Measurements from ENCODE around the gene C11orf71. TPM values are rescaled to one million over a fixed set of nuclear protein-coding genes. Genes with fewer than 3 reads are reported as not detected.

Gene C11orf71
- total RNA-seq, 1 experiment from 2014 or later = 6.9 TPM

DNA sequence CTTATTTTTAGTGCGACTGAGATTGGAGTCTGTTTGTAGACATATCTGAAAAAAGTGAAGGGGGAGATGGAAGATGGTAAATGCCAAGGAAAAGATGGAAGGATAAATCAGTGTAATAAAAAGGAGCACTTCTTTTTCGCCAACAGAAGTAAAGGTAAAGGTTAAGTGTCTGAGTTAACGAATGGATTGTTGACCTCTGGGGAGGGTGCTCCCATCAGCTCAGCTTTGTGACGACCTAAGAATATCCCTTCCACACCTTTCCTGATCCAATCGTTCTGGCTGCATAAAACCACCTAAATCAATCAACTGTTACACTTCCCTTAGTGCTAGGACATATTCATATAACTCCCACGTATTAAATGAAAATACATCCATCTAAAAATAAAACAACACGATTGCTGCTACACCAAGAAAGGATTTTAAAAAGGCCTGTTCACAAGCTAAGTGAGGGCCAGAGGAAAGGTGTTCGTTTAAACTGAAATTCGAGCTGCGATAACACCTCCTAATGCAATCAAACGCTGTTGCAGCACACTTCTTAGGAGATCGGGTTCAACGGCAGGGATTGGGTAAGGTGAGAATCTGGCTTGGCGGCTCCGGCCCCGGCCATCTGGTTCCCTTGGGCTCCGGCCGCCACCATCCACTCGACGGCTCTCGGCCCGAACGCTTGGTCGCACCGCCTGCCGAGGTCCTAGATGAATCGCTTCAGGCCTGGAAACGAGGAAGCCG is 658 bp downstream of the C11orf71 start:
- DNase-seq (ENCODE audit: low read depth) = peak; percentile 10

GRCh38 chr11:114398303-114398920 is 1.9 kb downstream of the C11orf71 start:
- no peak for DNase-seq (ENCODE audit: low read depth)

GRCh38 chr11:114397349-114397982 is 2.8 kb downstream of the C11orf71 start:
- DNase-seq (ENCODE audit: low read depth) = no peak

- no peak for DNase-seq (ENCODE audit: low read depth)
Measured at GRCh38 chr11:114396916-114397315, 3.4 kb downstream of the C11orf71 start.

GRCh38 chr11:114395736-114396135 is 4.6 kb downstream of the C11orf71 start:
- DNase-seq (ENCODE audit: low read depth) = no peak

DNA sequence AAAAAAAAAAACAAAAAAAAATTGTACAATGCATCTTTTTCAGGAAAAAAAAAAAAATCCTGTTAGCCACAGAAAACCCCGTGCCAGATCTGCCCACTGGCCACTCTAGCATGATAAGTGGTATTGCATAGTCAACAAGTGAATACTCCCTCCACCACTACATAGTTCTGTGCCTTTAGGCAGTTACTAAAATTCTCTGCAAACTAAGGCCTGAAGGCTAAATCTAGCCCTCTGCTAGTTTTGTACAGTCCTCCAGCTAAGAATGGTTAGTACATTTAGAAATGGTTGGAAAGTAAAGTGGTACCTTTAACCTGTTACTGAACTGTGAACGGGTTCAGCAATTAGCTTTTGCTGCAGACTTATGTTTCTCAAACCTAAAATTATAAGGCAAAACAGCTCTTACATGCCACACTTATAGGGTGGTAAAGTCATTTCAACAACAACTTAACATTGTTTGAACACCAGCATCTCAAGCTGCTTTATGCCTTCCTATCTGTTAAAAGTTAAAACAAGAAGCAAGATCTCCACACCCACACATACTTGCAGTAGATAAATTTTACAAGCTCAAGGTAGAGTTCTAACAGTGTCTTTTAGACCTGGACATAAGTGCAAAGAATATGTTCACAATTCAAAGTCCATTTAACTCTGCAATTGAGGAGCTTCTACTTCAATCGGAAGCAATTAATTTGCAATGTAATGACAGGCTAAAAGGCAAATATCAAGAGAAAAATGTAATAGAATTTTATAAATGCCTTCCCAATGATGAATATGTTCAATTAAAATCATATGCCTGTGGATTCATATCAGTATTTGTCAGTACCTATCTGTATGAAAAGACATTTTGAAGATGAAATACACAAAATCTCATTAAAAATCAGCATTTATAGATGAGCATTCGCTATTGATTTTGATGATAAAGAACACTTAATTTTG is 7.3 kb downstream of the C11orf71 start:
- DNase-seq (ENCODE audit: low read depth) = no peak

DNA sequence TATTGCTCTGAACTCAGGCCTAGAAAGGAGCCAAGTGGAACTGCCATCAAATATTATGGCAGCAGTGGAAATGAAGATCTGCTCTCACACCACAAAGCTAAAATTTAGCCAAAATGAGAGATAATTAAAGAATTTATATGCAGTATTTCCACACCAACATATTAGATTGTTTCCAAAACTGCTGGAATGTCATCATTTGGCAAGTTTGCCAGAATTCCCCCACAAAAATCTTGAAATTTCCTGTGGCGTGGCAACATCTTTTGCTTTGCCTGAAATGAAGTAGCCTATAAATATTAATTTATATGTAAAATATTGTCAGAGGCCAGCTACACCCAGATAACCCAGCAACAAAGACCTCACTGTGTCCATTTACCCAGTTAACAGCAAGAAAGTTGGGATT is 13.8 kb downstream of the C11orf71 start:
- DNase-seq (ENCODE audit: low read depth) = no peak

DNA sequence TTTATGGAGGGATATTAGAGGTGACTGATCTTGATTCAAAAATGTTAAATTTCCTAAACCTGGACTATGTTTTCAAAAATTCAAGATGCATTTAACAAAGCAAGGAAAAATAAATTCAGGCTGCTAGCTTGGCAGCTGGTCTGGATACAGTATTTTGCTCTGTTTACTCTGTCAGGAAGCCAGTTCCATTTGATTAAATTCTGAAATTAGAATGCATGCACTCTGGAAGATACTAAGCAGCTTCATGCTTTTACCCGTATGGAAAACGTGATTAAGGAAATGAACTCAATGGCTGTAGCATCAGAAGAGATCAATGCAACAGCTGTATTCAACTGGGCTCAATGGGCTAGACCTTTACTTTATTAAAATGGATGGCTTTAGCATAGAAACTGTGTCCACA is 14.2 kb downstream of the C11orf71 start:
- no peak for DNase-seq (ENCODE audit: low read depth)

- DNase-seq (ENCODE audit: low read depth) = peak; percentile 21
Measured at GRCh38 chr11:114384487-114384886, 15.8 kb downstream of the C11orf71 start.

GRCh38 chr11:114382509-114382908 is 17.8 kb downstream of the C11orf71 start:
- DNase-seq (ENCODE audit: low read depth) = no peak

DNA sequence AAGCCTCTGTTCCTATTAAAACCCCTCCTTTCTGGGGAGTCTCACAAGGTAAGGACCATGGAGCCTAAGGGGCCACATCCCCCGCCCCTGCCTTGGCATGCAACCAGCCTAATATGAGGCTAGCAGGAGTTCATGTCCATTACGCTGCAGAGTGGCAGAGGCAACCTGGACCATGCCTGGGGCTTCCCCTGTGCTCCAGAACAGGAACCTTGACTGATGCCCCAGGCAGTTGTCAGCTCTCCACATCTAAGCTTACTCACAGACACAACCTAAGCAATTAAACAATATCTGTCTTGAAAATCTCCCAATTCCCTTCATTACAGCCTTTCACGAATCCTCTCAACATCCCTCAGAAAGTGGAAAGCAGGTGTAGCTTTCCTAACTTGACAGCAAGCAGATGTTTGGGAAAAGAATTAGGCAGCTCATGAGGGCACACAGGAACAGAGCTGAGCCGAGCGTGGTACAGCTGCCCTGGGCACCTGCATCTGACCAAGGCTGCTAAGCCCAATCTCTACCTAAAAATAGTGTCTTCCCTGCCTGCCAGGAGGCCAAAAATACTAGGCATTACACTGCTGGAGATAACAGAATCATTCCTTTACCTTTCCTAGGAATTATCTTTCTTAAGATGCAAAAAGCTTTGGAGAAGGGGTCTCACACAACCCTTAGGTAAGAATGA is 20.8 kb downstream of the C11orf71 start:
- DNase-seq (ENCODE audit: low read depth) = no peak

- DNase-seq (ENCODE audit: low read depth) = peak; percentile 68
Measured at GRCh38 chr11:114377612-114378267, 22.6 kb downstream of the C11orf71 start.

DNA sequence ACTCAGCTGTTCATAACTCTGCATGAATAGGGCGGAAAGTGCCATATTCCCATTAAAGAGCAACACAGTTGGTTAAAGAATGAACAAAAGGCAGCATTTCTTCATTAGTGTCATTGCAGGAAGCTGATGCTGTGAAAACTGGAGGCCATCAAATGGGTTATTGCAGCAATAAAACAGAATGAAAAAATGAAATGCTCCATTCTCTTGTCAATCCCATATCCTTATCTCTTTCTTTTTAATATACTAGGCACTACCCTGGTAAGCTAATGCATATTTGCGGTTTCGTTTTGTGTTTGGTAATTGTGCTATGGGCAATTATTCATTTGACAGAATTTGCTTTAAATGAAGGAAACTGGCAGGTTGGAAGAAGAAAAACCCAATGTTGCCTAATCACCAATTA is 25.3 kb downstream of the C11orf71 start:
- DNase-seq (ENCODE audit: low read depth) = no peak

GRCh38 chr11:114368918-114369680 is 31.2 kb downstream of the C11orf71 start:
- no peak for DNase-seq (ENCODE audit: low read depth)

- DNase-seq (ENCODE audit: low read depth) = peak; percentile 6
Measured at GRCh38 chr11:114367244-114367957, 32.9 kb downstream of the C11orf71 start.

DNA sequence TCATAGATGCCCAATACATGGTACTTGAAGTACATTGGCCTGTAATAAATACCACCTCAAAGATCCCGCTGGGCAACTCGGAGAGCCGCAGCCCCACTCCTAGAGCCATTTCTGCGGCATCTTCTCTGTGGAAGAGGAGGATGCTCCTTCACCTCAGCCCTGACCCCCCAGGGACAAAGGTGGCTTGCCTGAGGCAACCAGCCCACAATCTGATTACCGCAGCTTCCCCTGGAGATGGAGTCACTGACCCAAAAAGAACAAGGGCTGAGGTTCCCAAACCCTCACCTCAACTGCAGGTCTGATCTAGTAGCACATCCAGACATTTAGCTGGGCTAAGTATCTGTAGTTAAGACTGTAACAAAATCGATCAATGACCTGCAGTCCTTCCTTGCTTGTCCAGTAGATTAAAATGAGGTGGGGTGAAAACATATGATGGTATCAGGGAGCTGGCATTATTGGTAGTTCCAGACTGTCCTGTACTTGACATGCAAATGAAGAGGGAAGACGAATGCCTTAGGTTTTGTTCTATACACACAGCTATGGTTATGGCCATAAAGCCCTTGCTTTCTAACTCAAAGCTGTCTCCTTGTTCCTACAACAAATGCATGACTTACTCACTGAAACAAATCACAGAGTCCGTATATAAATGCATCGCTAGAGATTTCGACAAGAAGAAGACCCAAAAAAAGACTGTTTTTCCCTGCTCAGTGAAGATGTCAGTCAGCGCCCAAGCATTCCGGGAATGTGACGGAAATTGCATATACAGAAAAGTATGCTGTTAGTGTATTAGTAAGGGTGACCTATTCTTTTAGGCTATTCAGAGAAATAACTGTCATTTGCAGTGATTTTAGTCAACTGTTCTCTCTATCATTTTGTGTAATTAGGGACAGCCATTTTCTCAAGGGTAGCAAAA is 33.7 kb downstream of the C11orf71 start:
- DNase-seq (ENCODE audit: low read depth) = peak; percentile 63

GRCh38 chr11:114362958-114363357 is 37.4 kb downstream of the C11orf71 start:
- DNase-seq (ENCODE audit: low read depth) = no peak

DNA sequence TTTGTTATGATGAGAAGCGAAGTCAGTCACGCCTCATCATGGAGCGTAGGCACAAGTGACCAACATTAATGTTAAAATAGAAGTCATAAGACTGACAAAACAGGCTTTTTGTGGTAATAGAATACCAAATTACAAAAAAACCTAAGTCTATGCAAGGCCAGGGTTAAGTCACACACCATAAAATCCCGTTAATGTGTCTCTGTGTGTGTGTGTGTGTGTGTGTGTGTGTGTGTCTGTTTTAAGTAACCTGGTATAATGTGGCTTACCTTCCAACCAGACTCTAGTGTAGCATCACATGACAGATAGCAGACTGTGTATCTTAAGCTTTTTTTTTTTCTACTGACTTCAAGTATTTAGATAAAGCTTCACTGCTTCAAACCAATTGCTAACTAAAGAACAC is 38.0 kb downstream of the C11orf71 start:
- DNase-seq (ENCODE audit: low read depth) = no peak

All from Daoy (cell line).